Fibroblast of lung (primary cell): Measurements from ENCODE around the gene DHX58. TPM values are rescaled to one million over a fixed set of nuclear protein-coding genes. Genes with fewer than 3 reads are reported as not detected.

ENCODE experiments used
- DNase-seq, 2 donors: peaks; one replicate each; pipeline versions ENCODE4 v3.0.0 to v3.0.0-alpha.2; 2010; ENCODE audit warnings: low read depth in 2 of 2
- H2AFZ ChIP-seq: 2 replicates; pipeline ENCODE4 v1.5.1; 2012; ENCODE audit warnings: low read length, control low read depth, inconsistent platforms
- H3K27ac ChIP-seq: 2 replicates; pipeline ENCODE4 v1.5.1; 2011; ENCODE audit warnings: low read length, control low read depth; ENCODE audit not compliant: insufficient read depth
- H3K27me3 ChIP-seq: 2 replicates; pipeline ENCODE4 v1.5.1; 2011; ENCODE audit warnings: mild to moderate bottlenecking, low read length; ENCODE audit not compliant: control insufficient read depth, insufficient read depth
- H3K36me3 ChIP-seq: 2 replicates; pipeline ENCODE4 v1.5.1; 2011; ENCODE audit warnings: low read length; ENCODE audit not compliant: control insufficient read depth, insufficient read depth
- H3K4me1 ChIP-seq: 2 replicates; pipeline ENCODE4 v1.5.1; 2011; ENCODE audit warnings: low read length; ENCODE audit not compliant: control insufficient read depth, insufficient read depth; ENCODE audit errors: extremely low read depth
- H3K4me2 ChIP-seq: 2 replicates; pipeline ENCODE4 v1.5.1; 2011; ENCODE audit warnings: low read length, control low read depth; ENCODE audit not compliant: insufficient read depth; ENCODE audit errors: extremely low read depth
- H3K4me3 ChIP-seq, 4 experiments: fragments of 200-600 bp in 1 of 4; sonication (generic) in 1 of 4; replicated peaks in 1 of 4; 2 replicates each; pipeline ENCODE4 v1.5.1; 2011 to 2016; ENCODE audit warnings: low read length in 4 of 4, low read depth in 3 of 4, mild to moderate bottlenecking in 3 of 4, control low read depth in 2 of 4, inconsistent platforms in 1 of 4, mixed read lengths in 1 of 4; ENCODE audit not compliant: insufficient read depth in 1 of 4; ENCODE audit errors: control extremely low read depth in 1 of 4
- H3K79me2 ChIP-seq: 2 replicates; pipeline ENCODE4 v1.5.1; 2012; ENCODE audit warnings: mild to moderate bottlenecking, low read length, inconsistent platforms; ENCODE audit not compliant: control insufficient read depth, insufficient read depth
- H3K9ac ChIP-seq: 2 replicates; pipeline ENCODE4 v1.5.1; 2011; ENCODE audit warnings: mild to moderate bottlenecking, low read length, control low read depth; ENCODE audit not compliant: insufficient read depth
- H3K9me3 ChIP-seq: 2 replicates; pipeline ENCODE4 v1.5.1; 2012; ENCODE audit warnings: low read depth, low read length; ENCODE audit not compliant: control insufficient read depth, insufficient read depth
- H4K20me1 ChIP-seq: 2 replicates; pipeline ENCODE4 v1.5.1; 2011; ENCODE audit warnings: low read length; ENCODE audit not compliant: control insufficient read depth, insufficient read depth; ENCODE audit errors: extremely low read depth
- CTCF ChIP-seq, 2 donors: IDR thresholded peaks in 1 of 2; conservative IDR thresholded peaks in 1 of 2; 1 replicate in 1 of 2; 2 replicates in 1 of 2; pipeline ENCODE4 v1.5.1; 2011 to 2012; ENCODE audit warnings: low read length in 2 of 2, control low read depth in 1 of 2, inconsistent platforms in 1 of 2, low read depth in 1 of 2, mild to moderate bottlenecking in 1 of 2
- EZH2 ChIP-seq: IDR thresholded peaks from 2 replicates; pipeline ENCODE4 v1.5.1; 2012; ENCODE audit warnings: low read length, control low read depth, mild to moderate bottlenecking; ENCODE audit errors: missing control alignments
- polyA plus RNA-seq, 2 donors: library from polyadenylated mRNA; depleted of rRNA in 1 of 2; stranded (reverse) in 1 of 2; unstranded in 1 of 2; fragments of >200 nt; gene quantifications; 2 replicates each; pipeline ENCODE4 v1.2.1, GENCODE V29; 2011 to 2012; ENCODE audit warnings: missing spikeins in 1 of 2
- total RNA-seq: library from RNA; depleted of rRNA; stranded (reverse); fragments of >200 nt; gene quantifications from 2 replicates; pipeline ENCODE4 v1.2.1, GENCODE V29; 2014

DHX58 gene
- total and polyA plus RNA-seq, 2 donors (not counting 1 experiment from before 2014, with no cell fraction given), result 8.0 to 18.3 TPM

DNA sequence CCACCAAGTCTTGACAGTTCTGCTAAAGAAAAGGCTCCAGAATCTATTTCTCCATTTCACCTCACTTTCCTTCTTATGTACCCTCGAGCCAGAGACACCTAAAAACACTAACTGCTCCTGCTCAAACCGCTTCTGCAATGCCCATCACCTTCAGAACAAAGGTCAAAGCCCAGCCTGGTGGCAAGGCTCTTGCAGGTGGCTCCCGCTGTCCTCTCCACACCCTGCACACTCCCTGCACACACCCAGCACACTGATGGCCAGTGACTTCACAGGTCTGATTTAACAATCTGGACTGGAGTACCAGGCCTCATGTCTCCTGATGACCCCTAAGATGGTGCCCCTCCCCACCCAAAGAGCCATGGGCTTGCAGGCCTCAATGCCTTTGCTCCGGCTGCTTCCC, 52.3 kb downstream of the DHX58 start:
- H3K9ac ChIP-seq, result no peak overlapping the region
- H3K4me1 ChIP-seq, result no peaks in the 10 kb centered on the region
- H3K27me3 ChIP-seq, result peaks cover 9% of the 10 kb centered on the region
- DNase-seq, result no peak
- H3K27ac ChIP-seq, result no peak overlapping the region
- H3K79me2 ChIP-seq, result no peaks in the 10 kb centered on the region
- H3K9me3 ChIP-seq, result no peaks in the 10 kb centered on the region
- no peak overlapping the region for H3K4me3 ChIP-seq
- no peak overlapping the region for H2AFZ ChIP-seq
- no peaks in the 10 kb centered on the region for H3K36me3 ChIP-seq
- TF ChIP-seq EZH2 (no peak), CTCF (conservative IDR thresholded peaks at IDR 0.05 in 1 of 2, IDR thresholded peaks at IDR 0.05 in 1 of 2; ENCODE audit: low read depth in 1 of 2, low read length in 2 of 2) (no peak)
- H4K20me1 ChIP-seq, result no peaks in the 10 kb centered on the region
- no peak overlapping the region for H3K4me2 ChIP-seq

DNA sequence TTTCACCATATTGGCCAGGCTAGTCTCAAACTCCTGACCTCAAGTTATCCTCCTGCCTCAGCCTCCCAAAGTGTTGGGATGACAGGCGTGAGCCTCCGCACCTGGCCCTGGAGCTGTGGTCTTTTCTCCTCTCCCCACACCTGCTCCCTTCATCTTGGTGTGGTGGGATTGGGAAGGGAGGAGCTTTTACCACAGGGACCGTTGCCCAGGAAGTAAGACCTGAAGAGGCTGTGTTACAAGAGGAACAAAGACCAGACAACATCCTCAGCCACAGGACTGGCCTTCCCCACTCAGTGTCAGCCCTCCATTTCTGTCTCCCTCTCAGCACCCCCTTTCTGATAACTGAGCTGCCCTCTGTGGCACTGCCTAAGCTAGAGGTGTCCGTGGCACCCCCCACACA, 52.7 kb downstream of the DHX58 start:
- no peak for DNase-seq
- H3K9ac ChIP-seq, result no peak overlapping the region

DNA sequence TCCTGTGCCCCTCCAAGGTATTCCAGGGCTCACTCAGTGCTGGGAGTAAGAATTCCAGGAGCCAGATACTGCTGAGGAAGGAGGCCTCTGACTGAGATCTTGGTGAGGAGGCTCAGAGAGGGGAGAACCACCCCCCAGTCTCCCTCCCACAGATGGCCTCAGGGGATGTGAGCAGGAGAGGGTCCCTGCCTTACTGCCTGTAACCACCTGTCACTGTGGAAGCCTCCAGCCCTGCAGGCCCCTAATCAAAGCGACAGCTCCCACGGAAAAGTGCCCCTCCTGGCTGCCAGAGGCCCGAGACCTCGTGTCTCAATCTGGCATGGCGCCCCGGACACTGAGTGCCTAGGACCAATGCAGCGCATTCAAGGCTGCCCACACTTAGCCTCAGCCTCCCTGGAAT, 54.5 kb downstream of the DHX58 start:
- Histone ChIP-seq H3K4me2 (no peak overlapping the region), H3K79me2 (no peaks in the 10 kb centered on the region), H3K27ac (no peak overlapping the region), H3K4me1 (no peaks in the 10 kb centered on the region), H3K9ac (no peak overlapping the region), H3K36me3 (no peaks in the 10 kb centered on the region), H3K27me3 (peaks cover 11% of the 10 kb centered on the region), H3K9me3 (no peaks in the 10 kb centered on the region), H4K20me1 (no peaks in the 10 kb centered on the region), H2AFZ (no peak overlapping the region), H3K4me3 (no peak overlapping the region)
- TF ChIP-seq EZH2, result no peak
- no peak for TF ChIP-seq CTCF (conservative IDR thresholded peaks at IDR 0.05 in 1 of 2, IDR thresholded peaks at IDR 0.05 in 1 of 2; ENCODE audit: low read depth in 1 of 2, low read length in 2 of 2)
- DNase-seq, result no peak

More for the DNA sequence above, 52.7 kb downstream of the DHX58 start:
- H3K27ac ChIP-seq, result no peak overlapping the region
- no peaks in the 10 kb centered on the region for H4K20me1 ChIP-seq
- H3K9me3 ChIP-seq, result no peaks in the 10 kb centered on the region
- no peaks in the 10 kb centered on the region for H3K4me1 ChIP-seq
- H3K4me3 ChIP-seq, result no peak overlapping the region
- no peak overlapping the region for H3K4me2 ChIP-seq
- no peak for TF ChIP-seq CTCF (conservative IDR thresholded peaks at IDR 0.05 in 1 of 2, IDR thresholded peaks at IDR 0.05 in 1 of 2; ENCODE audit: low read depth in 1 of 2, low read length in 2 of 2)
- no peak for TF ChIP-seq EZH2
- no peak overlapping the region for H2AFZ ChIP-seq
- no peaks in the 10 kb centered on the region for H3K79me2 ChIP-seq
- peaks cover 9% of the 10 kb centered on the region for H3K27me3 ChIP-seq
- H3K36me3 ChIP-seq, result no peaks in the 10 kb centered on the region
